Memory B cell (primary cell): ENCODE data around the gene SNX19.

Source experiments
- ATAC-seq: fragments of 150-1000 bp; cut with Tn5 transposase; 2 replicates; pipeline ENCODE4 v1.10.0; 2021; ENCODE audit warnings: low read depth, mild to moderate bottlenecking, moderate library complexity
- DNase-seq, 2 donors: peaks; one replicate each; pipeline ENCODE4 v3.0.0; 2022; ENCODE audit warnings: low spot score in 2 of 2
- H3K27ac Mint-ChIP-seq: one replicate; pipeline ENCODE4 v1.8.0; 2022; ENCODE audit warnings: mild to moderate bottlenecking, moderate library complexity, mixed read lengths
- H3K27me3 Mint-ChIP-seq: one replicate; pipeline ENCODE4 v1.8.0; 2022; ENCODE audit warnings: mixed read lengths
- H3K36me3 Mint-ChIP-seq: one replicate; pipeline ENCODE4 v1.8.0; 2022; ENCODE audit warnings: mild to moderate bottlenecking, mixed read lengths
- H3K4me1 Mint-ChIP-seq: one replicate; pipeline ENCODE4 v1.8.0; 2022; ENCODE audit warnings: mixed read lengths
- H3K4me3 Mint-ChIP-seq: one replicate; pipeline ENCODE4 v1.8.0; 2022; ENCODE audit warnings: mild to moderate bottlenecking, moderate library complexity, mixed read lengths
- H3K9me3 Mint-ChIP-seq: one replicate; pipeline ENCODE4 v1.8.0; 2022; ENCODE audit warnings: mixed read lengths

SNX19 gene

GRCh38 chr11:130915603-130916237, 559 bp downstream of the SNX19 start:
- H3K27ac Mint-ChIP-seq: peak overlapping the region; percentile 89
- DNase-seq (peak in 1 of 2 donors; percentile 12), ATAC-seq (peak; percentile 26)
- H3K4me1 Mint-ChIP-seq: peaks cover 16% of the 10 kb centered on the region
- peaks cover 2% of the 10 kb centered on the region for H3K27me3 Mint-ChIP-seq
- H3K4me3 Mint-ChIP-seq: peak overlapping the region; percentile 84
- peaks cover 2% of the 10 kb centered on the region for H3K9me3 Mint-ChIP-seq
- peaks cover 18% of the 10 kb centered on the region for H3K36me3 Mint-ChIP-seq

- H3K9me3 Mint-ChIP-seq: peaks cover 2% of the 10 kb centered on the region
- no peak for DNase-seq
- H3K4me1 Mint-ChIP-seq: peaks cover 23% of the 10 kb centered on the region
- H3K36me3 Mint-ChIP-seq: peaks cover 36% of the 10 kb centered on the region
- no peak overlapping the region for H3K4me3 Mint-ChIP-seq
- H3K27me3 Mint-ChIP-seq: no peaks in the 10 kb centered on the region
- no peak overlapping the region for H3K27ac Mint-ChIP-seq
- no peak for ATAC-seq
These were observed 3.0 kb downstream of the SNX19 start for GRCh38 chr11:130913268-130913667.

GRCh38 chr11:130912552-130912951, 3.7 kb downstream of the SNX19 start:
- H3K4me1 Mint-ChIP-seq: peaks cover 23% of the 10 kb centered on the region
- H3K9me3 Mint-ChIP-seq: peaks cover 2% of the 10 kb centered on the region
- H3K27ac Mint-ChIP-seq: no peak overlapping the region
- H3K36me3 Mint-ChIP-seq: peaks cover 42% of the 10 kb centered on the region
- DNase-seq (no peak), ATAC-seq (no peak)
- H3K4me3 Mint-ChIP-seq: no peak overlapping the region
- no peaks in the 10 kb centered on the region for H3K27me3 Mint-ChIP-seq

GRCh38 chr11:130911306-130911705, 5.0 kb downstream of the SNX19 start:
- Mint-ChIP-seq H3K27ac (no peak overlapping the region), H3K9me3 (peaks cover 2% of the 10 kb centered on the region), H3K36me3 (peaks cover 48% of the 10 kb centered on the region), H3K27me3 (no peaks in the 10 kb centered on the region), H3K4me1 (peaks cover 23% of the 10 kb centered on the region), H3K4me3 (no peak overlapping the region)
- ATAC-seq: no peak
- DNase-seq: no peak

- Mint-ChIP-seq H3K27me3 (no peaks in the 10 kb centered on the region), H3K27ac (no peak overlapping the region), H3K4me1 (peaks cover 23% of the 10 kb centered on the region), H3K36me3 (peaks cover 56% of the 10 kb centered on the region), H3K9me3 (peaks cover 2% of the 10 kb centered on the region), H3K4me3 (no peak overlapping the region)
- ATAC-seq (no peak), DNase-seq (no peak)
These were observed 6.6 kb downstream of the SNX19 start for GRCh38 chr11:130909650-130910049.

GRCh38 chr11:130908770-130909625, 7.3 kb downstream of the SNX19 start:
- no peak for ATAC-seq
- Mint-ChIP-seq H3K4me3 (no peak overlapping the region), H3K27ac (no peak overlapping the region), H3K4me1 (peaks cover 18% of the 10 kb centered on the region), H3K27me3 (no peaks in the 10 kb centered on the region), H3K9me3 (peaks cover 2% of the 10 kb centered on the region), H3K36me3 (peaks cover 55% of the 10 kb centered on the region)
- no peak for DNase-seq

GRCh38 chr11:130908061-130908460, 8.2 kb downstream of the SNX19 start:
- Mint-ChIP-seq H3K27ac (no peak overlapping the region), H3K36me3 (peaks cover 53% of the 10 kb centered on the region), H3K4me1 (peaks cover 12% of the 10 kb centered on the region), H3K27me3 (no peaks in the 10 kb centered on the region), H3K4me3 (no peak overlapping the region), H3K9me3 (no peaks in the 10 kb centered on the region)
- no peak for DNase-seq
- ATAC-seq: no peak

- Mint-ChIP-seq H3K4me1 (peaks cover 9% of the 10 kb centered on the region), H3K4me3 (no peak overlapping the region), H3K36me3 (peaks cover 49% of the 10 kb centered on the region), H3K27ac (no peak overlapping the region), H3K9me3 (no peaks in the 10 kb centered on the region), H3K27me3 (no peaks in the 10 kb centered on the region)
- no peak for ATAC-seq
- no peak for DNase-seq
These were observed 9.1 kb downstream of the SNX19 start for GRCh38 chr11:130907229-130907628.

- H3K36me3 Mint-ChIP-seq: peaks cover 45% of the 10 kb centered on the region
- H3K27me3 Mint-ChIP-seq: no peaks in the 10 kb centered on the region
- H3K4me3 Mint-ChIP-seq: no peak overlapping the region
- peaks cover 8% of the 10 kb centered on the region for H3K4me1 Mint-ChIP-seq
- no peak overlapping the region for H3K27ac Mint-ChIP-seq
- ATAC-seq: no peak
- DNase-seq: no peak
- no peaks in the 10 kb centered on the region for H3K9me3 Mint-ChIP-seq
These were observed 9.7 kb downstream of the SNX19 start for GRCh38 chr11:130906616-130907015.

- Mint-ChIP-seq H3K27me3 (no peaks in the 10 kb centered on the region), H3K9me3 (no peaks in the 10 kb centered on the region), H3K4me3 (no peak overlapping the region), H3K4me1 (peaks cover 8% of the 10 kb centered on the region), H3K27ac (no peak overlapping the region), H3K36me3 (peaks cover 52% of the 10 kb centered on the region)
- no peak for ATAC-seq
- DNase-seq: no peak
These were observed 10.8 kb downstream of the SNX19 start for GRCh38 chr11:130905512-130905911.

GRCh38 chr11:130904380-130904779, 11.9 kb downstream of the SNX19 start:
- DNase-seq (no peak), ATAC-seq (no peak)
- no peaks in the 10 kb centered on the region for H3K9me3 Mint-ChIP-seq
- no peak overlapping the region for H3K27ac Mint-ChIP-seq
- no peaks in the 10 kb centered on the region for H3K27me3 Mint-ChIP-seq
- H3K4me3 Mint-ChIP-seq: no peak overlapping the region
- H3K36me3 Mint-ChIP-seq: peaks cover 45% of the 10 kb centered on the region
- H3K4me1 Mint-ChIP-seq: peaks cover 4% of the 10 kb centered on the region

- H3K36me3 Mint-ChIP-seq: peaks cover 42% of the 10 kb centered on the region
- no peaks in the 10 kb centered on the region for H3K27me3 Mint-ChIP-seq
- H3K4me1 Mint-ChIP-seq: no peaks in the 10 kb centered on the region
- H3K27ac Mint-ChIP-seq: no peak overlapping the region
- H3K4me3 Mint-ChIP-seq: no peak overlapping the region
- no peaks in the 10 kb centered on the region for H3K9me3 Mint-ChIP-seq
- ATAC-seq (no peak), DNase-seq (no peak)
These were observed 13.9 kb downstream of the SNX19 start for GRCh38 chr11:130902380-130902779.

- Mint-ChIP-seq H3K27ac (no peak overlapping the region), H3K27me3 (no peaks in the 10 kb centered on the region), H3K4me3 (no peak overlapping the region), H3K36me3 (peaks cover 40% of the 10 kb centered on the region), H3K4me1 (peaks cover 3% of the 10 kb centered on the region), H3K9me3 (no peaks in the 10 kb centered on the region)
- ATAC-seq: no peak
- DNase-seq: no peak
These were observed 17.2 kb downstream of the SNX19 start for GRCh38 chr11:130899106-130899505.

GRCh38 chr11:130897262-130898182, 18.8 kb downstream of the SNX19 start:
- ATAC-seq: no peak
- H3K4me3 Mint-ChIP-seq: no peak overlapping the region
- H3K9me3 Mint-ChIP-seq: no peaks in the 10 kb centered on the region
- no peak for DNase-seq
- H3K27ac Mint-ChIP-seq: peak overlapping the region; percentile 10
- peaks cover 45% of the 10 kb centered on the region for H3K36me3 Mint-ChIP-seq
- H3K27me3 Mint-ChIP-seq: no peaks in the 10 kb centered on the region
- peaks cover 3% of the 10 kb centered on the region for H3K4me1 Mint-ChIP-seq
